GM21786 (cell line): ENCODE measurements around the gene MGAT3.

Experiments
- ATAC-seq: cut with Tn5 transposase; IDR thresholded peaks from one replicate; pipeline ENCODE4 v1.9.1; 2021; ENCODE audit not compliant: unreplicated experiment

MGAT3 gene

DNA sequence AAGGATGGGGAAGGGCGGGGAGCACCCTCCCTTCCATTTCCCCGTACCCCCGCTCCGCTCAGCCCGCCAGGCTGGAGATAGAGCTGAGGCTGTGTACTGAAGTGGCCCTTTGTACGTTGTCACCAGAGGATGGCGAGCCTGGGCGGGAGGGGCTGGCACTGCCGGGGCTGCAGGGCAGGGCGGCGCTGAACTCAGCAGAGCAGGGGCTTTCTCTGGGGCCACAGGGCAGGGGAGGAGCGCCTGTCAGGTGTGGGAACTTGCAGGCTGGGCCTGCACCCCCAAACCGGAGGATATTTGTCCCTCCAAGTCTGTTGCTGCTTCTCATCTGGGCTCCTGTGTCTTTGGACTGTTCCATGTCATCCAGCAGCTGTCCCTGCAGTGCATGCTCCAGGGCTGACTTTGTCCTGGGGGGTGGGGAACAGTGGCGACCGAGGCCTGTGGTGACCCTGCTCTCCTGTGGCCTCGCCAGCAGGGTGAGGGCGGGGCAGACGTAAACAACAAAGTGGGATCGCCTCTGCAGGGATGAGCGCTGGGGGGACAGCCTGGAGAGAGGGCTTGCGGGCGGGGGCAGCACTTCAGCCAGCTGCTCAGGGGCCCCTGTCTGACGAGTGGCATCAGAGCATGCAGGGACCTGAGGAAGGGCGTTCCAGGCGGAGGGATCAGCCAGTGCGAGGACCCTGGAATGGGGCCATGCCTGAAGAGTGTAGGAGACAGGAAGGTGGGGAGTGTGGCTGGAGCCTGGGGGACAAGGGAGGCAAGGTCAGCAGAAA is 13.1 kb downstream of the MGAT3 start:
- ATAC-seq, result no peak

DNA sequence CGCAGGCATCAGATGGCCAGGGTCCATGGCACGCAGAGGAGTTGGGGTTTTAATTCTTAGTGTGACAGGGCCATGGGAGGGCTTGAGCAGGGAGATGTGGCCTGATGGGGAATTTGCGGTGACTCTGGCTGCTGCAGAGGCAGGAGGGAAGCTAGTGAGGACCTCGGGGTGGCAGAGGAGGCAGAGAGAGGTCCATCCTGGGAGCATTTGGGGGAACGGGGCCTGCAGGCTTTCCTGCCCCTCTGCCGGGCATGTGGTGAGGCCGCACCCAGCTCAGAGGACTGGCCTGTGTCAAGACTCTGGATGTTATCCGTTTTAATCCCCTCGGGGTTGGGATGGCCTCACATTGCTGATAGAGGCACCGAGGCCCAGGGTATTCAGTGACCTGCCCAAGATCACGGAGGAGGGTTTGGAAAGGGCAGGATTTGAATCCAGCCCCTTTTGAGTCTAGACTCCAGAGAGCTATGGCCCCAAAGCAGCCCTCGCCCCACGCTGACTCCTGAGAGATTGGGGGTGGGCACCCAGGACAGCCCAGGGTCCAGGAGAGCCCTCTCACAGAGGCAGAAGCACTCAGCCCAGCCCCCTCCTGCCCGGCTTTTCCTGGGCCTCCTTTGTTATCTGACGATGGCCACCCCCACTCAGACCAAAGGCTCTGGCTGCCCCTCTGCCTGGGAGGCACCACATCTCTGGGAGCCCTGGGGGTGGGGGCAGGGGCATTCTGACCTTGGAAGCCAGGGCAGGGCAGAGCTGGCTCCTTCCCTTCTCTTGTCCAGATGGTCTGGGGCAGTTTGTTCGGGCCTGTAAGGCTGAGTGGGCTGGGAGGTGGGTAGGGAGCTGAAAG is 13.9 kb downstream of the MGAT3 start:
- no peak for ATAC-seq

DNA sequence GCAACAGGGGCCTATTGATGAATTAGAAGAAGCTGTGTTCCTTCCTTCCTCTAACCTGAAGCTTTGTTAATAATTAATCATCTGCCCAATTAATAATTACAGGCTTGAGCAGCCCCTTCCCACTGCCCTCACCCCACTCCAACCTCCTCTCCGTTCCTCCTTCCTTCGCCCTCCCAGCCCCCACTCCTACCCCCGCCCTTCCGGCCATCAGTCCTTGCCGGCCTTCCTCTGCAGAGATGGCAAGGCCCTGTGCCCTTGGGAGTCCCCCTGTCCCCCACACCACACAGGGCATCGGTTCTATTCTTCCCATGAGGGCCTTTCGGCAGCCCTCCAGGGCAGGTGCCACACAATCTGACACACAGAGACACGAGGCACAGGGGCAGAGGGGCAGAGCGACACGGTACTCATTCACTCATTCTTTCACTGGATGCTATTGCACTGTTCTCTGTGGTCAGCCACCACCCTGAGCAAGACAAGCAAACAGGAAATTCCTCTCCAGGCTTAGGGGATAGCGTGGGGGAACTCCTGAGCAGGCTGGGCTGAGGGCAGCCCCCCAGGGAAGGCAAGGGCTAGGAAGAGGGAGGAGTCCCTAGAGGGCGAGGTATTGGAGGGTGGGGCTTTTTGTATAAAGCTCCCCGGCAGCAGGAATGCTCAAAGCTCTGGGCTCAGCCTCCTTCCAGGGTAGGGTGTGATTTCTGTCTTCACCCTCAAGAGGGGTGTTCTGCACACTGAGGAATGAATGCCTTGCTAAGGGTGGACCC is 14.7 kb downstream of the MGAT3 start:
- ATAC-seq, result peak; percentile 70

DNA sequence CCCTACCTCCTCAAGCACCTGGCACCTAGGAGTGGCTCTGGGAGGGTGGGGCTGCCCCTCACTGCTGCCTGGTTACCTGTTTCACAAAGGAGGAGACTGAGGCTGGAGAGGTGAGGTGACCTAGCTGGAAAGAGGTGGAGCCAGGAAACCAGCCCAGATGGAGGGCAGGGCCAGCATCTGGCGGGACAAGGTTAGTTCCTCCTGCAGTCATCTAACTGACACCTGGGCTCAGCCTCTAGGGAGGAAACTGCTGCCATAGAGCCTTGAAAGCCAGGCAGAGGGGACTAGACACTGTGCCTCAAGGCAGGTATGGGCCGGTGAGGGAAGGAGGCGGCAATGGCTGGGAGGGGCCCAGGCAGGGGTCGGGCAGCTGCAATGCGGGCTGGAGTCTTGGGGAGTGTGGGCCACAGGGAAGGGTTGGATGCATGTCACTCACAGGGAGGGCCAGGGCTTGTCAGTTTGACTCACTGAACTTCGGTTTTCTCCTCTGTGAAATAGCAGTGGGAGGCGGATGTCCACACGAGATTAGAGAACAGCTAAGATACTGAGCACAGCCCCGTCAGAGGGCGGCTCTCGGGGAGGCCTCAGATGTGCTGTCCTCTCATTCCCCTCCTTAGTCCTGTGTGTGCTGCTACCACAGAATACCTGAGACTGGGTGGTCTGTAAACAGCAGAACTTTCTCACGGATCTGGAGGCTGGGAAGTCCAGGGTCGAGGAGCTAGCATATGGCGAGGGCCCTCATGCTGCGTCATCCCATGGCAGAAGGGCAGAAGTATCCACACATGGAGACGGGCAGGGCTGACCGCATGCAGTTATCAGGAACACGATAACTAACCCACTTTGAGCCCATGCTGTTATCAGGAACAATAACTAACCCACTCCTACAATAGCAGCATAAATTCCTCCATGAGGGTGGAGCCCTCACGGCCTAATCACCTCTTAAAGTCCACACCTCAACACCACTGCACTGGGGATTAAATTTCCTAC is 16.1 kb downstream of the MGAT3 start:
- no peak for ATAC-seq

DNA sequence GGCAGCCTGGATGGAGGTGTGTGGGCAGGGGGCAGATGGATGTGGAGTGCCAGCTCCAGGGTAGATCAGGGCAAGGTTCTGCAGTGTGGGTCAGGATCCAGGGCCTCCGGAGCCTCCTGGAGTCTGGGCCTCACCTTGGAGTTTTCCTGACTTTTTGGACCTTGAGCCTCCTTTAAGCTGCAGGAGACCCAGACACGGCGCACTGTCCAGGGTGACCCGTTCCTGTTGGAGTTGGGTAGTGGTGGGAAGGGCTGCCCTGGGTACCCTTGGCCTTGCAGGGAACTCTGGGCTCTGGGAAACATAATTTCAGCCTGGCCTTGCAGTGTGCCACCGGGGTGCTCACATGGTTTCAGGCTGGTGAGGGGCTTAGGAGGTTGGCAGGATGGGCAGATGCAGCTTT is 17.0 kb downstream of the MGAT3 start:
- no peak for ATAC-seq

DNA sequence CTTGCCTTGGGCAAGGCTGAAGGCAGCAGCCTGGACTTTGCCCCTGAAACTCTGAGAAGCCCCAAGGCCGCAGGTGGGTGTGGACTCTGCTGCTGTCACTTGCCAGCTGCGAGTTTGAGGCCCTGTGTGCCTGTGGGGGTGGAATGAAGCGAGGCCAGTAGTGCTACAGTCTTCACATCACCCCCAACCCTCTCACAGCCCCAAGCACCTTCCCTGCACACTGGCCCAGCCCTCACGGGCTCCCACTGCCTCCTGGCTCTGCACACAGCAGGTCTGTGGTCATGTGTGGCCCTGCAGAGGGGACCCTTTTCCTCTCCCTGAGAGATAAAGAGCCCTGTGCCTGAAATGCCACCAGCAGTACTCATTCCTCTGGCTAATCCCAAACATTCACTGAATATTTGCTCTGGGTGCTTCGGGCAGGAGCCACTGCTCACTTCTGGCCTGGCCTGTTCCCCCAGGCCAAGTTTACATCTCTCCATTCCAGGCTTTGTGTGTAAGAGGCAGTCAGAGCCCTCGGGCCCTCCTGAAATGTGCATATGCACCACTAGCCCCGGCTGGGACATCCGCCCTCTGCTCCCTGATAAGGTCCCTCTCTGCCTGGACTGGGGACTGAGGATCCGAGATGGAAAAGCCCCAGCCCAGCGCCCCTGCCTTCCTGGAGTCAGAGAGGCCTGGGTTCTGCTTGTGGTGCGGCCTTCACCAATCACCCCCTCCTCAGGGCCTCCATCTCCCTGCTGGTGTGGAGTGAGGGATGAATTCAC is 17.7 kb downstream of the MGAT3 start:
- no peak for ATAC-seq

DNA sequence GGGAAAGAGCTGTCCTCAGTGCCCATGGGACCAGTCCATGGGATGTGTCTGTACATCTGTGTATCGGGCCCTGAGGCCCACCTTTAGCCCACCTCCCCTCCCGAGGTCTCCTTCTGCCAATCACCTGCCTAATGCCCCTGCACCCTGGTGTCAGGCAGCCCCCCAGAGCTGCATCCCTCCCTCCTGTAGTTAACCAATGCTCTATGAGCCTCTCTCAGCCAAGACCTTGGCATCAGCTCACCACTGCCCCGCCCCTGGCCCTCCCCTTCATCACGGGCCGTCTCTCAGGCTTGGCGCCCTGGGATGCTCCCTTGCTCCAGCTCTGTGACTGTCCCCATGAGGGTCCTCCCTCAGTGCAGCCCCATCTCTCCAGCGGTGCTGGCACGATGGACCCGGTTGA is 18.5 kb downstream of the MGAT3 start:
- ATAC-seq, result no peak

DNA sequence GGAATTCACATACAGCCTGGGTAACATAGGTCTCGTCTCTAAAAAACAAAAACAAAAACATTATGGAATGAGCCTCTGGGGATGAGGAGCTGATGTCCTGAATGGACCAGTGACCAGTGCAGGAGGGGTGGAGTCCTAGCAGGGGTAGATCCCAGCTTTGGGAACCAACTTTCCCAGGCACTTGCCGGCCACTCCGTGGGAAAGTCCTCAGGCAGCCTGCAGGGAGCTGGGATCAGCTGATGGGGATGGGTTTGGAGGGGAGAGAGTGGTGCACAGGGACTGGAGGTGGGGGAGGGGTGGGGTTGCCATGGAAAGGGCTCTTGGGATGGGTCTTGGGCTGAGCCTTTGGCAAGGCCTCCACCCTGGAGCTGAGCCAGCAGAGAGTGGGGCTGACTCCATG is 19.1 kb downstream of the MGAT3 start:
- ATAC-seq, result no peak

DNA sequence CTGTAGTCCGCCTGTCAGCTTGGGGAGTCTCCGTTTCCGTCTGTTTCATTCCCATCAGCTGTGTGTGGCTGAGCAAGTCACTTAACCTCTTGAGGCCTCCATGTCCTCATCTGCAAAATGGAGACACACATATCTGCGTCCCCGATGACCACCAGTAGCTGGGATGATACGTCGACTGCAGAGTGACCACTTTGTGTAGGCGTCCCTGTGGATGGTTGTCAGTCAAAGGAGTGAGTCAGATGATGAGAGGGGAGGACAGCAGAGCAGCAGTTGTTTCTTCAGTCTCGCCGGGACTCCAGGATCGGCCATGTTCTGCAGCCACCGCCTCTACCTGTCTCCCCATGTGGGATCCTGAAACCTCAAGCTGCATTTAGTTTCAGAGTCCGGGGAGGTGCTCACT is 19.9 kb downstream of the MGAT3 start:
- no peak for ATAC-seq

DNA sequence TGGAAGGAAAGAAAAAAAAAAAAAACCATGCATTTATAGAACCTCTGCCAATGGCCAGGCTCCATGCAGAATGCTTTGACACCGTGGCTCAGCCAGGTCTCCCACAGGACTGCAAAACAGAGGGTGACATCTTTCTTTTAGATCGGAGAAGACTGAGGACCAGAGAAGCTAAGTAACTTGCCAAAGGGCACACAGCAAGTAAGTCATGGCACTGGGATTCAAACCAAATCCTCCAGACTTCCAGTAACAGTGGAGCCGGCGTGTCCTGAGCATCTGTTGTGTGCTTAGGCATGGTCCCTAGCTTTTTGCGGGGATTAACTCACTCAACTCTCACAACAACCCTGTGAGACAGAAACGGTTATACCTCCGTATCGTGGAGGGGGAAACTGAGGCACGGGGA is 20.7 kb downstream of the MGAT3 start:
- no peak for ATAC-seq

DNA sequence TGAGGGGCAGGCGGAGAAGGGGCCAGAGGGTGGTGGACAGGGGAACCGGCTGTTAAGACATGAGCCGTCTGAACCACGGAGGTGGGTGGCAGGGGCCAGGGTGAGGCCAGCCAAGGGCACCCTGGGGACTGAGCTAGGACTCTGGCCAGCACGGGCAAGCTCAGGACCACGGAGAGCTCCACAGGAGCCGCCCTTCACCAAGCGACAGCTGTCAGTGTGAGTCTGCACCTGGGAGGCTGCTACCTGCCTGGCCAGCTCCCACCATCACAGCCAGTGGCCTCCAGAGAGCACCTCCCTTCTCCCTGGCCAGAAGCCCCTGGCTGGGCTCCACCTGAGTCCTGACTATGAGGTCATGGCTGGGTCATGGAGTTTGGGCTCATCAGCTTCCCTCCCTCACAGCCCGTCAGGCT is 21.6 kb downstream of the MGAT3 start:
- no peak for ATAC-seq

DNA sequence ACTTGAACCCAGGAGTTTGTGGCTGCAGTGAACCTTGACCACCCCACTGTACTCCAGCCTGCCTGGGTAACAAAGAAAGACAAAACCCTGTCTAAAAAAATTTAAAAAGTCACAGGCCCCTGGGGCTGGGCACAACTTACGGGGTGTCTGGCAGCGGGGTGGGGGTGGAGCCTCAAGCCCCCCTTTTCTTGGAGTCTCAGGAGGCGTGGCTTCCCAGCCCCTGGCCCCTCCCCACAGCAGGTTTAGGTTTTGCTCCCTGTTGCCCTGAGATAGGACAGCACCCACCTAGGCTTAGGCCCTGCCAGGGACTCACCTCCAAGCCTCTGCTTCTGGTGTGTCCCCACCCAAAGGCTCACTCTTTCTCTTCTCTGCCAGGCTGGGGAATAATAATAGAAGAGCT is 22.4 kb downstream of the MGAT3 start:
- ATAC-seq, result no peak

DNA sequence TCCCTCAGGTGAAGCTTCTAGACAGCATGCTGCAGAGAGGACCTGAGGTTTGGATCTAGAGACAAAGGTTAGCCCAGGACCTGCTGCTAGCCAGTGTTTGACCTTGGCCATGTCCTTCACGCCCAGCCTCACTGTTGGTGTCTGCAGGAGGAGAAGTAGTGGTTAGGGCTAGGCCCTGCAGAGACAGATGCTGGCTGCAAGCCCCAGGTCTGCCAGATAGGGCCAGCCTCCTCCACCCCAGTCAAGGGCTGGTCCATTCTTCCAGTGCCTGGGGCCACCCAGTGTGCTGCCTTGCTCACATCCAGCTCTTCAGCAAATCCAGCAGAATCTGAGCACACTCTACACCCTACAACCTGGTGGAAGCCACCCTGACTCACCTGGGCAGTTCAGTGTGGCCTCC is 23.7 kb downstream of the MGAT3 start:
- no peak for ATAC-seq

DNA sequence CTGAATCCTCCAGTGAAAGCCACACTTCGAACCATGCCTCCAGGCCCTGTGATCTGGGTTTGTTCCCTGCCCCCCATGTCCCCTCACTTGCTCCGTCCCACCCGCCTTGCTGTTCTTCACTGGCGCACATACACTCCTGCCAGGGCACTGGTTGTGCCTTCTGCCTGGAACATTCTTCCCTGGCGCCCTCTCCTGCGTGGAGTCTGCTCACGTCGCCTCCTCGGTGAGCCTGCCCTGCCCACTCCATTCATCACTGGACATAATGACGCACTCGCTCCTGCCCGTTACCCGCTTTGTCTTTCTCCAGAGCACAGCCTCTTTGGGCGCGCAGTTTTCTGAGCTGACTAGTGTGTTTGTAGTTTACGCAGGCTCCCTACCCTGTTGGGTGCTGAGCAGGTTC is 24.2 kb downstream of the MGAT3 start:
- ATAC-seq, result no peak

DNA sequence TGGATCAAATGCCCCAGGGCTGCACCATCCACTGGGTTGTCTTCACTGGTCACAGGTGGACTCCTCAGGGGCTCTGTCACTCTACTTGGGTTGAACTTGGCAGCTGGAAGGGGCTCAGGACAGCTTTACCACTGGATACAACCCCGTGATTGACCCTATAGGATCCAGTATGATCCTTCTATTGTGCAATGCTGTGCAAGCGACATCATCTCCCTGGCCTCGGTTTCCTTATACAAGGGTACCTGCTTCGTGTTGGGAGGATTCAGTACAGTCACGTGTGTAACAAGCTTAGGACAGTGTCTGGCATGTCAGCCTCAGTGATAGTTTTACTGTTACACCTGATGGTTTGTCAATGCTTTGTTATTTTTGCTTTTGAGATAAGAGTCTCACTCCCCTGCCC is 24.8 kb downstream of the MGAT3 start:
- no peak for ATAC-seq

DNA sequence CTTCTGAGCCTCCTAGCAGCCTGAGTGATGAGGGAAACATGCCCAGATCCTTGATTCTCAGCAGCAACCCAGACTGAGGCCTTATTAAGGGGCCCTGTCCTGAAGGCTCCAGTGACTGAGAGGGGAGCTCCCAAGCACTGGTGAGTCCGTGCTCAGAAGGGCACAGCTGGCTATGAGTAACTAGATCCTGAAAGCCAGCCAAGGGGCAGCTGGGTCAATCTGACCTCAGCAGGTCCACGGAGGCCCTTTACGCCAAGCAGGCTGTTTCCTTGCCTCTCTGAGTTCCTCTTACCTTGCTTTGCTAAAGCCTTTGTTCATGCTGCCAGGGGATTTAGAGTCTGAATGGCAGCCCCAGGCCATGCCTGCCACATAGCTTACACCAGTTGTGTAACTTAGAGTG is 26.0 kb downstream of the MGAT3 start:
- ATAC-seq, result no peak

DNA sequence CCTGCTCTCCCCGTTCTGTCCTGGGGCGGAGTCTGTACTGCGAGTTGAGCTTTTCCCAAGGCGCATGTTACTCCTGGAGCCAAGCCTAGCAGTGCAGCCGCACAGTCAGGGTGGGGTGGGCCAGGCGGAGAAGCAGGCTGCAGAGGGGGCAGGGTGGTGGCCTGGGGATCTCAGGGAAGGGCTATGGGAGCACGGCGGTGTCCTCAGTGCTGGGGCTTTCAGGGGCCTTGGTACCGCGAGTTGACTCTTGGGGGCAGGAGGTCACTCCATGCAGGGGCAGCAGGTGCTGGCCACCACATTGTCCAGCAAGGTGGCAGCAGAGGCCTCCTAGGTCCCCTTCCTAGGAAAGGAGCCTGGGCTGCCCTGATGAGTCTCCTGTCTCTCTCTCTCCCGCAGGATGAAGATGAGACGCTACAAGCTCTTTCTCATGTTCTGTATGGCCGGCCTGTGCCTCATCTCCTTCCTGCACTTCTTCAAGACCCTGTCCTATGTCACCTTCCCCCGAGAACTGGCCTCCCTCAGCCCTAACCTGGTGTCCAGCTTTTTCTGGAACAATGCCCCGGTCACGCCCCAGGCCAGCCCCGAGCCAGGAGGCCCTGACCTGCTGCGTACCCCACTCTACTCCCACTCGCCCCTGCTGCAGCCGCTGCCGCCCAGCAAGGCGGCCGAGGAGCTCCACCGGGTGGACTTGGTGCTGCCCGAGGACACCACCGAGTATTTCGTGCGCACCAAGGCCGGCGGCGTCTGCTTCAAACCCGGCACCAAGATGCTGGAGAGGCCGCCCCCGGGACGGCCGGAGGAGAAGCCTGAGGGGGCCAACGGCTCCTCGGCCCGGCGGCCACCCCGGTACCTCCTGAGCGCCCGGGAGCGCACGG is 30.4 kb downstream of the MGAT3 start:
- ATAC-seq, result no peak

DNA sequence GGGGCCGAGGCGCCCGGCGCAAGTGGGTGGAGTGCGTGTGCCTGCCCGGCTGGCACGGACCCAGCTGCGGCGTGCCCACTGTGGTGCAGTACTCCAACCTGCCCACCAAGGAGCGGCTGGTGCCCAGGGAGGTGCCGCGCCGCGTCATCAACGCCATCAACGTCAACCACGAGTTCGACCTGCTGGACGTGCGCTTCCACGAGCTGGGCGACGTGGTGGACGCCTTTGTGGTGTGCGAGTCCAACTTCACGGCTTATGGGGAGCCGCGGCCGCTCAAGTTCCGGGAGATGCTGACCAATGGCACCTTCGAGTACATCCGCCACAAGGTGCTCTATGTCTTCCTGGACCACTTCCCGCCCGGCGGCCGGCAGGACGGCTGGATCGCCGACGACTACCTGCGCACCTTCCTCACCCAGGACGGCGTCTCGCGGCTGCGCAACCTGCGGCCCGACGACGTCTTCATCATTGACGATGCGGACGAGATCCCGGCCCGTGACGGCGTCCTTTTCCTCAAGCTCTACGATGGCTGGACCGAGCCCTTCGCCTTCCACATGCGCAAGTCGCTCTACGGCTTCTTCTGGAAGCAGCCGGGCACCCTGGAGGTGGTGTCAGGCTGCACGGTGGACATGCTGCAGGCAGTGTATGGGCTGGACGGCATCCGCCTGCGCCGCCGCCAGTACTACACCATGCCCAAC is 31.2 kb downstream of the MGAT3 start:
- no peak for ATAC-seq
